H1 (cell line): ENCODE data around the gene RFX2. TPM values are rescaled to one million over a fixed set of nuclear protein-coding genes. Genes with fewer than 3 reads are reported as not detected.

Experiments
- CTCF ChIA-PET: fragments of 300-600 bp; sonication (Branson Sonifier 250); formaldehyde crosslinking; loops from one replicate; lab custom pipeline; 2021; ENCODE audit not compliant: partially characterized antibody; lab: Charles Lee
- POLR2A ChIA-PET: fragments of 300-600 bp; sonication (Branson Sonifier 250); formaldehyde crosslinking; loops from one replicate; lab custom pipeline; 2021; ENCODE audit warnings: inconsistent platforms; ENCODE audit not compliant: partially characterized antibody; lab: Charles Lee
- DNase-seq, 2 experiments: peaks; one replicate each; pipeline versions ENCODE4 v3.0.0 to v3.0.0-alpha.2; 2010 to 2022; ENCODE audit warnings: low spot score in 2 of 2, low read depth in 1 of 2, mixed read lengths in 1 of 2
- FAIRE-seq: peaks from 2 replicates; lab custom pipeline; 2011; peaks lifted over from hg19 to GRCh38; lab: Jason Lieb, UNC
- H2AFZ ChIP-seq: 2 replicates; pipeline ENCODE4 v1.8.1; 2012; ENCODE audit warnings: low read length, inconsistent platforms
- H2AK5ac ChIP-seq: 2 replicates; pipeline ENCODE4 v1.6.1; 2013; ENCODE audit warnings: low read depth, low read length
- H2BK120ac ChIP-seq: replicated peaks from 2 replicates; pipeline ENCODE3; 2013; ENCODE audit warnings: low read depth, low read length, inconsistent platforms
- H2BK12ac ChIP-seq: 2 replicates; pipeline ENCODE4 v1.6.1; 2013; ENCODE audit warnings: low read depth, low read length
- H2BK15ac ChIP-seq: 2 replicates; pipeline ENCODE4 v1.6.1; 2013; ENCODE audit warnings: low read length
- H2BK20ac ChIP-seq: 2 replicates; pipeline ENCODE4 v1.6.1; 2013; ENCODE audit warnings: low read length
- H2BK5ac ChIP-seq: 2 replicates; pipeline ENCODE4 v1.6.1; 2013; ENCODE audit warnings: low read depth, low read length
- H3K14ac ChIP-seq: 2 replicates; pipeline ENCODE4 v1.6.1; 2013; ENCODE audit warnings: inconsistent platforms; ENCODE audit not compliant: insufficient read length
- H3K18ac ChIP-seq: 2 replicates; pipeline ENCODE4 v1.6.1; 2013; ENCODE audit warnings: low read length; ENCODE audit errors: extremely low read depth
- H3K23ac ChIP-seq: 2 replicates; pipeline ENCODE4 v1.6.1; 2013; ENCODE audit warnings: inconsistent platforms; ENCODE audit not compliant: insufficient read length
- H3K23me2 ChIP-seq: 2 replicates; pipeline ENCODE4 v1.6.1; 2013; ENCODE audit warnings: low read depth, low read length
- H3K27ac ChIP-seq: 2 replicates; pipeline ENCODE4 v1.6.1; 2011; ENCODE audit warnings: low read depth, low read length, inconsistent platforms
- H3K27me3 ChIP-seq, 4 experiments: replicated peaks in 1 of 4; 1 replicate in 1 of 4; 2 replicates in 3 of 4; pipeline versions ENCODE4 v1.6.1 to v1.8.1; 2011 to 2013; ENCODE audit warnings: low read length in 3 of 4, mild to moderate bottlenecking in 3 of 4, inconsistent platforms in 2 of 4, mixed read lengths in 2 of 4, moderate library complexity in 1 of 4; ENCODE audit not compliant: control insufficient read depth in 3 of 4, insufficient read depth in 3 of 4; ENCODE audit errors: extremely low read depth in 1 of 4
- H3K36me3 ChIP-seq, 4 experiments: 2 replicates each; pipeline versions ENCODE4 v1.6.1 to v1.8.1; 2011 to 2013; ENCODE audit warnings: mild to moderate bottlenecking in 4 of 4, low read length in 3 of 4, moderate library complexity in 2 of 4, control low read depth in 1 of 4, inconsistent platforms in 1 of 4; ENCODE audit not compliant: insufficient read depth in 4 of 4, control insufficient read depth in 2 of 4
- H3K4ac ChIP-seq: replicated peaks from 2 replicates; pipeline ENCODE3; 2013; ENCODE audit warnings: low read length, low read depth, mixed read lengths, inconsistent platforms; ENCODE audit not compliant: insufficient read length
- H3K4me1 ChIP-seq, 4 experiments: replicated peaks in 1 of 4; 1 replicate in 1 of 4; 2 replicates in 3 of 4; pipeline versions ENCODE4 v1.6.1 to v1.8.1; 2011 to 2013; ENCODE audit warnings: low read length in 3 of 4, inconsistent platforms in 2 of 4, mixed read lengths in 1 of 4; ENCODE audit not compliant: insufficient read depth in 4 of 4, control insufficient read depth in 3 of 4
- H3K4me2 ChIP-seq, 2 experiments: 2 replicates each; pipeline versions ENCODE4 v1.6.1 to v1.8.1; 2011 to 2013; ENCODE audit warnings: low read depth in 2 of 2, low read length in 2 of 2, control low read depth in 1 of 2, inconsistent platforms in 1 of 2, mild to moderate bottlenecking in 1 of 2; ENCODE audit not compliant: insufficient read depth in 1 of 2
- H3K4me3 ChIP-seq, 4 experiments: fragments of 200-600, 300-600 bp in 1 of 4; sonication (generic), shearing (Covaris generic), sonication (Bioruptor Twin) in 1 of 4; 2 replicates each; pipeline versions ENCODE4 v1.5.1 to v1.8.1; 2011 to 2016; ENCODE audit warnings: low read length in 4 of 4, low read depth in 3 of 4, control low read depth in 2 of 4, inconsistent platforms in 2 of 4, mild to moderate bottlenecking in 2 of 4, mixed read lengths in 1 of 4, moderate library complexity in 1 of 4; ENCODE audit not compliant: insufficient read depth in 2 of 4; ENCODE audit errors: extremely low read depth in 1 of 4
- H3K56ac ChIP-seq: replicated peaks from 2 replicates; pipeline ENCODE3; 2013; ENCODE audit warnings: low read depth, mild to moderate bottlenecking, mixed read lengths, low read length, inconsistent platforms; ENCODE audit not compliant: insufficient read length
- H3K79me1 ChIP-seq: 2 replicates; pipeline ENCODE4 v1.6.1; 2013; ENCODE audit warnings: low read depth, low read length, control low read depth
- H3K79me2 ChIP-seq, 2 experiments: 2 replicates each; pipeline versions ENCODE4 v1.6.1 to v1.8.1; 2012 to 2013; ENCODE audit warnings: low read length in 2 of 2, mild to moderate bottlenecking in 2 of 2, inconsistent platforms in 1 of 2; ENCODE audit not compliant: insufficient read depth in 2 of 2, control insufficient read depth in 1 of 2
- H3K9ac ChIP-seq, 4 experiments: replicated peaks in 1 of 4; 1 replicate in 1 of 4; 2 replicates in 3 of 4; pipeline versions ENCODE4 v1.6.1 to v1.8.1; 2011 to 2013; ENCODE audit warnings: low read depth in 3 of 4, low read length in 3 of 4, control low read depth in 2 of 4, mild to moderate bottlenecking in 2 of 4, moderate library complexity in 2 of 4, inconsistent platforms in 1 of 4; ENCODE audit errors: extremely low read depth in 1 of 4
- H3K9me3 ChIP-seq, 2 experiments: 2 replicates each; pipeline versions ENCODE4 v1.6.1 to v1.8.1; 2012 to 2013; ENCODE audit warnings: mild to moderate bottlenecking in 2 of 2, moderate library complexity in 2 of 2, control low read depth in 1 of 2, inconsistent platforms in 1 of 2, low read depth in 1 of 2, low read length in 1 of 2, mixed read lengths in 1 of 2; ENCODE audit not compliant: insufficient read depth in 2 of 2
- H4K20me1 ChIP-seq, 2 experiments: replicated peaks in 1 of 2; 2 replicates each; pipeline versions ENCODE3 to v1.8.1; 2011 to 2013; ENCODE audit warnings: inconsistent platforms in 2 of 2, low read length in 2 of 2, mild to moderate bottlenecking in 1 of 2; ENCODE audit not compliant: insufficient read depth in 2 of 2, control insufficient read depth in 1 of 2
- H4K5ac ChIP-seq: 2 replicates; pipeline ENCODE4 v1.6.1; 2013; ENCODE audit warnings: low read length, low read depth, mixed read lengths, inconsistent platforms; ENCODE audit not compliant: insufficient read length
- H4K8ac ChIP-seq: 2 replicates; pipeline ENCODE4 v1.8.0; 2013; ENCODE audit warnings: mild to moderate bottlenecking, moderate library complexity, low read length, inconsistent platforms; ENCODE audit not compliant: insufficient read depth; ENCODE audit errors: extremely low read depth
- H4K91ac ChIP-seq: replicated peaks from 2 replicates; pipeline ENCODE3; 2013; ENCODE audit warnings: low read length, mixed read lengths, inconsistent platforms; ENCODE audit not compliant: insufficient read length
- PHF8 ChIP-seq: fragments of 200-600 bp; sonication (generic); conservative IDR thresholded peaks from 2 replicates; pipeline ENCODE4 v1.7.1; 2012; ENCODE audit warnings: low read depth, mild to moderate bottlenecking, inconsistent platforms, low read length, moderate library complexity
- SIN3A ChIP-seq, 2 experiments: IDR thresholded peaks in 1 of 2; conservative IDR thresholded peaks in 1 of 2; 2 replicates each; pipeline ENCODE4 v1.6.1; 2011 to 2012; ENCODE audit warnings: low read length in 2 of 2, improper control_type of control experiment in 1 of 2, low read depth in 1 of 2, mild to moderate bottlenecking in 1 of 2
- SP1 ChIP-seq: IDR thresholded peaks from 2 replicates; pipeline ENCODE4 v1.6.1; 2011; ENCODE audit warnings: low read depth, low read length
- SP4 ChIP-seq: IDR thresholded peaks from 2 replicates; pipeline ENCODE4 v1.6.1; 2012; ENCODE audit warnings: low read length, inconsistent platforms
- TBP ChIP-seq: IDR thresholded peaks from 2 replicates; pipeline ENCODE4 v1.6.1; 2011; ENCODE audit warnings: low read depth, low read length, improper control_type of control experiment
- WGBS, 2 experiments: shearing (Covaris generic) in 1 of 2; methylation state at CpG; one replicate each; pipeline versions ENCODE4 v1.1.6 to v1.1.7; 2013 to 2015; ENCODE audit warnings: low lambda C conversion rate in 2 of 2, mixed read lengths in 2 of 2, inconsistent platforms in 1 of 2, low coverage in 1 of 2, missing lambda C conversion rate in 1 of 2; ENCODE audit not compliant: insufficient replicate concordance in 2 of 2, insufficient coverage in 1 of 2, insufficient read length in 1 of 2; ENCODE audit errors: extremely low coverage in 1 of 2, missing lambda C conversion rate in 1 of 2; 5-methylcytosine and 5-hydroxymethylcytosine counted together
- polyA plus RNA-seq, 7 experiments: library from polyadenylated mRNA; depleted of rRNA in 3 of 7; stranded (reverse) in 5 of 7; unstranded in 2 of 7; fragments of >200 nt in 5 of 7; fragments of 200-250 nt in 2 of 7; gene quantifications; 1 replicate in 5 of 7; 2 replicates in 1 of 7; 4 replicates in 1 of 7; pipeline versions ENCODE4 v1.2.1 to v1.2.3, GENCODE V29; 2011 to 2013; ENCODE audit warnings: missing spikeins in 2 of 7, mixed read lengths in 2 of 7
- total RNA-seq: library from RNA; stranded (reverse); fragmentation: NEBNext Ultra II Directional; extraction: Animal tissue kit (Norgen Biotek cat#: 25700); gene quantifications from 2 replicates; pipeline ENCODE4 v1.2.1, GENCODE V29; 2021
- TF ChIP-seq, protein P1 (sequence below): IDR thresholded peaks from 2 replicates; pipeline ENCODE4 v1.6.1; 2011; ENCODE audit warnings: low read length, improper control_type of control experiment
- TF ChIP-seq, protein P2 (sequence below), 3 experiments: IDR thresholded peaks; 1 replicate in 2 of 3; 2 replicates in 1 of 3; pipeline versions ENCODE4 v1.5.1 to v1.6.1; 2011; ENCODE audit warnings: low read length in 3 of 3, mild to moderate bottlenecking in 3 of 3, inconsistent platforms in 2 of 3, low read depth in 1 of 3, moderate library complexity in 1 of 3; ENCODE audit not compliant: insufficient read depth in 1 of 3; ENCODE audit errors: control extremely low read depth in 1 of 3
- TF ChIP-seq, protein P3 (sequence below): IDR thresholded peaks from 2 replicates; pipeline ENCODE4 v1.6.1; 2012; ENCODE audit warnings: low read length, inconsistent platforms

RFX2 gene
- total and polyA plus RNA-seq, 2 of the 8 experiments (the other 6 are each of a cell fraction or from before 2014, with no cell fraction given) = 4.8 to 5.3 TPM

DNA sequence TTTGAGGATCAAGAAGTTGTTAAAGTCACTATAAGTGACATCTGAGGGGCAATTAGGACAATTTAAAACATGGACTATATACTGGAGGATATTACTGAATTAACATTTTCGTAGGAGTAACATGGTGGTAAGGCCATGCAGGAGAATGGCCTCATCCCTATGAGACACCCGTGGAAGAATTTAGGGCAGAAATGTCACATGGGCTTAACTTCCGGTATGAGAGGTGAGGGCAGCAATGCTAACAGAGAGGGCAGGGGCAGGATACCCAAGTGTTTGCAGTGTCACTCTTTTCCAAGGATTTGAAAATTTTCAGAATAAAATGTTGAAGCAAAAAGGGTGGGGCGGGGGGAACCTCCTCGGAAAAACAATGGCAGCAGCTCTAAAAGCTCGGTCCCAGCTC is 156.0 kb downstream of the RFX2 start:
- no peak overlapping the region for H2BK120ac ChIP-seq
- H3K79me1 ChIP-seq = peaks cover 42% of the 10 kb centered on the region
- POLR2A ChIA-PET = interaction anchor here (4.0 kb wide), 1 partner anchor 17 kb away, joined by 13 read pairs; no protein-coding TSS in a partner anchor
- H3K23ac ChIP-seq = no peak overlapping the region
- no peak overlapping the region for H3K9ac ChIP-seq
- peaks cover 34 to 65% (median 49%) of the 10 kb centered on the region in 4 experiments for H3K4me1 ChIP-seq
- H3K27me3 ChIP-seq = no peaks in the 10 kb centered on the region; a peak in 1 of 7 replicates
- no peak overlapping the region for H3K18ac ChIP-seq
- no peak overlapping the region for H2BK5ac ChIP-seq
- no peak overlapping the region for H2BK20ac ChIP-seq
- no peak overlapping the region for H3K14ac ChIP-seq
- no peaks in the 10 kb centered on the region for H3K9me3 ChIP-seq
- H2AK5ac ChIP-seq = no peak overlapping the region
- no peak overlapping the region for H2AFZ ChIP-seq
- H4K20me1 ChIP-seq = peaks cover 30 to 48% of the 10 kb centered on the region in 2 experiments
- no peak for FAIRE-seq
- H3K27ac ChIP-seq = no peak overlapping the region
- CTCF ChIA-PET = interaction anchor here (5.8 kb wide), 1 partner anchor 13 kb away, joined by 43 read pairs; no protein-coding TSS in a partner anchor
- H3K79me2 ChIP-seq = peaks cover 9 to 94% of the 10 kb centered on the region in 2 experiments
- H2BK15ac ChIP-seq = no peak overlapping the region
- no peak overlapping the region for H2BK12ac ChIP-seq
- no peak overlapping the region; a peak in 1 of 4 replicates for H3K4me2 ChIP-seq
- no peak for DNase-seq
- no peak overlapping the region for H3K4ac ChIP-seq
- no peaks in the 10 kb centered on the region for H3K23me2 ChIP-seq
- peaks cover 0 to 3% (median 0%) of the 10 kb centered on the region in 4 experiments; a peak in 1 of 8 replicates for H3K36me3 ChIP-seq
- H3K56ac ChIP-seq = no peak overlapping the region
- no peak overlapping the region for H3K4me3 ChIP-seq
- no peak overlapping the region for H4K8ac ChIP-seq
- H4K5ac ChIP-seq = no peak overlapping the region
- H4K91ac ChIP-seq = no peak overlapping the region
- 69% methylated on average over 6 of the region's 6 CpGs; no CpG with 5 or more reads in 1 of the 2 experiments for WGBS, 2 experiments
- TF ChIP-seq, protein P1, sequence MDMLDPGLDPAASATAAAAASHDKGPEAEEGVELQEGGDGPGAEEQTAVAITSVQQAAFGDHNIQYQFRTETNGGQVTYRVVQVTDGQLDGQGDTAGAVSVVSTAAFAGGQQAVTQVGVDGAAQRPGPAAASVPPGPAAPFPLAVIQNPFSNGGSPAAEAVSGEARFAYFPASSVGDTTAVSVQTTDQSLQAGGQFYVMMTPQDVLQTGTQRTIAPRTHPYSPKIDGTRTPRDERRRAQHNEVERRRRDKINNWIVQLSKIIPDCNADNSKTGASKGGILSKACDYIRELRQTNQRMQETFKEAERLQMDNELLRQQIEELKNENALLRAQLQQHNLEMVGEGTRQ = no peak
- TF ChIP-seq PHF8 (no peak), SP4 (no peak), SIN3A (conservative IDR thresholded peaks at IDR 0.05 in 1 of 2, IDR thresholded peaks at IDR 0.05 in 1 of 2; ENCODE audit: low read depth in 1 of 2, low read length in 2 of 2) (no peak), SP1 (no peak), TBP (no peak)
- TF ChIP-seq, protein P2, sequence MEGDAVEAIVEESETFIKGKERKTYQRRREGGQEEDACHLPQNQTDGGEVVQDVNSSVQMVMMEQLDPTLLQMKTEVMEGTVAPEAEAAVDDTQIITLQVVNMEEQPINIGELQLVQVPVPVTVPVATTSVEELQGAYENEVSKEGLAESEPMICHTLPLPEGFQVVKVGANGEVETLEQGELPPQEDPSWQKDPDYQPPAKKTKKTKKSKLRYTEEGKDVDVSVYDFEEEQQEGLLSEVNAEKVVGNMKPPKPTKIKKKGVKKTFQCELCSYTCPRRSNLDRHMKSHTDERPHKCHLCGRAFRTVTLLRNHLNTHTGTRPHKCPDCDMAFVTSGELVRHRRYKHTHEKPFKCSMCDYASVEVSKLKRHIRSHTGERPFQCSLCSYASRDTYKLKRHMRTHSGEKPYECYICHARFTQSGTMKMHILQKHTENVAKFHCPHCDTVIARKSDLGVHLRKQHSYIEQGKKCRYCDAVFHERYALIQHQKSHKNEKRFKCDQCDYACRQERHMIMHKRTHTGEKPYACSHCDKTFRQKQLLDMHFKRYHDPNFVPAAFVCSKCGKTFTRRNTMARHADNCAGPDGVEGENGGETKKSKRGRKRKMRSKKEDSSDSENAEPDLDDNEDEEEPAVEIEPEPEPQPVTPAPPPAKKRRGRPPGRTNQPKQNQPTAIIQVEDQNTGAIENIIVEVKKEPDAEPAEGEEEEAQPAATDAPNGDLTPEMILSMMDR (IDR thresholded peaks at IDR 0.05; ENCODE audit: control extremely low read depth in 1 of 3, insufficient read depth in 1 of 3, low read depth in 1 of 3, low read length in 3 of 3) = no peak
- TF ChIP-seq, protein P3, sequence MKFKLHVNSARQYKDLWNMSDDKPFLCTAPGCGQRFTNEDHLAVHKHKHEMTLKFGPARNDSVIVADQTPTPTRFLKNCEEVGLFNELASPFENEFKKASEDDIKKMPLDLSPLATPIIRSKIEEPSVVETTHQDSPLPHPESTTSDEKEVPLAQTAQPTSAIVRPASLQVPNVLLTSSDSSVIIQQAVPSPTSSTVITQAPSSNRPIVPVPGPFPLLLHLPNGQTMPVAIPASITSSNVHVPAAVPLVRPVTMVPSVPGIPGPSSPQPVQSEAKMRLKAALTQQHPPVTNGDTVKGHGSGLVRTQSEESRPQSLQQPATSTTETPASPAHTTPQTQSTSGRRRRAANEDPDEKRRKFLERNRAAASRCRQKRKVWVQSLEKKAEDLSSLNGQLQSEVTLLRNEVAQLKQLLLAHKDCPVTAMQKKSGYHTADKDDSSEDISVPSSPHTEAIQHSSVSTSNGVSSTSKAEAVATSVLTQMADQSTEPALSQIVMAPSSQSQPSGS = no peak
